Left lung (tissue), 10 donors: ENCODE measurements around the gene KCNG1. TPM values are rescaled to one million over a fixed set of nuclear protein-coding genes. Genes with fewer than 3 reads are reported as not detected.

Source experiments
- ATAC-seq: fragments of 200-7000 bp; cut with Tn5 transposase; one replicate; pipeline ENCODE4 v1.9.1; 2020; ENCODE audit warnings: moderate library complexity
- DNase-seq, 4 donors: peaks; one replicate each; pipeline ENCODE4 v3.0.0-alpha.2; 2013 to 2020
- H3K27ac ChIP-seq, 2 donors: fragments of 200-600 bp; sonication (generic) in 1 of 2; one replicate each; pipeline versions ENCODE4 v1.5.0 to v1.8.0; 2020 to 2021
- H3K27me3 ChIP-seq, 2 donors: fragments of 200-600 bp; sonication (generic) in 1 of 2; one replicate each; pipeline versions ENCODE4 v1.5.0 to v1.8.0; 2020 to 2021
- H3K36me3 ChIP-seq, 2 donors: fragments of 200-600 bp; sonication (generic) in 1 of 2; one replicate each; pipeline versions ENCODE4 v1.5.0 to v1.8.0; 2020 to 2021
- H3K4me1 ChIP-seq, 2 donors: fragments of 200-600 bp; one replicate each; pipeline ENCODE4 v1.8.0; 2021
- H3K4me3 ChIP-seq, 2 donors: fragments of 200-600 bp; sonication (generic) in 1 of 2; one replicate each; pipeline versions ENCODE4 v1.5.0 to v1.8.0; 2020 to 2021; ENCODE audit warnings: mild to moderate bottlenecking in 1 of 2
- H3K9me3 ChIP-seq, 2 donors: fragments of 200-600 bp; sonication (generic) in 1 of 2; one replicate each; pipeline versions ENCODE4 v1.5.0 to v1.8.0; 2020 to 2021
- CTCF ChIP-seq, 2 donors: fragments of 200-600 bp; sonication (generic) in 1 of 2; IDR thresholded peaks; one replicate each; pipeline versions ENCODE4 v1.5.0 to v1.8.0; 2021; ENCODE audit warnings: antibody characterized with exemption in 2 of 2
- intact Hi-C, 2 donors: fragments of 100-400 bp; cut with DNase I; formaldehyde crosslinking; loops; one replicate each; pipeline versions ENCODE4 v1.11.2 to v1.14.2; 2022
- polyA plus RNA-seq, 6 donors: library from polyadenylated mRNA; unstranded; fragments of 120-200 nt; gene quantifications; one replicate each; pipeline ENCODE4 v1.2.1, GENCODE V29; 2013; ENCODE audit not compliant: insufficient read length in 6 of 6
- total RNA-seq, 2 donors: library from RNA; stranded (reverse); fragmentation: NEBNext Ultra II Directional; extraction: Animal tissue kit (Norgen Biotek cat#: 25700); gene quantifications; one replicate each; pipeline ENCODE4 v1.2.1, GENCODE V29; 2021
- donor health status: DM: no; HTN: yes; CAD: no.
- donor health status: DM: no; HTN: no; CAD: no.

The KCNG1 gene
- total and polyA plus RNA-seq, 8 donors = 0.31 to 1.5 (median 0.62) TPM

- Histone ChIP-seq H3K36me3 (no peaks in the 10 kb centered on the region), H3K4me3 (no peak overlapping the region), H3K27ac (no peak overlapping the region), H3K4me1 (peaks cover 4 to 14% of the 10 kb centered on the region in 2 donors), H3K27me3 (peaks cover 40 to 100% of the 10 kb centered on the region in 2 donors), H3K9me3 (no peaks in the 10 kb centered on the region)
- ATAC-seq (no peak), DNase-seq (no peak)
- no peak for TF ChIP-seq CTCF (IDR thresholded peaks at IDR 0.05)
- intact Hi-C loops = no loop called here
Observed at GRCh38 chr20:51026269-51026668, 3.4 kb upstream of the KCNG1 start.

DNA sequence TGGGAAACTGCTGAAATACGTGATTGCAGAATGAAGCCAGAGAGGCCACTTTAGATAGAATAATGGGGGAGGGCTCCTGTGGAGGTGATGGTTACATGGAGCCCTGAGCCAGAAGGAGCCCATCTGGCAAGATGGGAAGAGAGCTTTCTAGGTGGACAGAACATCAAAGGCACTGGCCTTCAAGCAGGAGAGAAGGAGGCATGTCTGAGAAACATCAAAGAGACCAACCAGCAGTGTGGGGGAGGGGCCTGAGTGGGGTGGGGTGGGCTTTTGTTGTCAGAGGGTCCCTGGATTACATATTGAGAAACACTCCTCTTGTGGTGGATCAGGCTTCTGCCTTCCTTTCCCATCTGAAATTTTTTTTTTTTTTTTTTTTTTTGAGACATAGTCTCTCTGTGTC lies 1.9 kb upstream of the KCNG1 start:
- Histone ChIP-seq H3K36me3 (no peaks in the 10 kb centered on the region), H3K4me3 (no peak overlapping the region), H3K27ac (no peak overlapping the region), H3K4me1 (peaks cover 4 to 14% of the 10 kb centered on the region in 2 donors), H3K27me3 (peaks cover 41 to 100% of the 10 kb centered on the region in 2 donors), H3K9me3 (no peaks in the 10 kb centered on the region)
- TF ChIP-seq CTCF (IDR thresholded peaks at IDR 0.05) = no peak
- no peak for DNase-seq
- ATAC-seq = no peak
- intact Hi-C loops = no loop called here

DNA sequence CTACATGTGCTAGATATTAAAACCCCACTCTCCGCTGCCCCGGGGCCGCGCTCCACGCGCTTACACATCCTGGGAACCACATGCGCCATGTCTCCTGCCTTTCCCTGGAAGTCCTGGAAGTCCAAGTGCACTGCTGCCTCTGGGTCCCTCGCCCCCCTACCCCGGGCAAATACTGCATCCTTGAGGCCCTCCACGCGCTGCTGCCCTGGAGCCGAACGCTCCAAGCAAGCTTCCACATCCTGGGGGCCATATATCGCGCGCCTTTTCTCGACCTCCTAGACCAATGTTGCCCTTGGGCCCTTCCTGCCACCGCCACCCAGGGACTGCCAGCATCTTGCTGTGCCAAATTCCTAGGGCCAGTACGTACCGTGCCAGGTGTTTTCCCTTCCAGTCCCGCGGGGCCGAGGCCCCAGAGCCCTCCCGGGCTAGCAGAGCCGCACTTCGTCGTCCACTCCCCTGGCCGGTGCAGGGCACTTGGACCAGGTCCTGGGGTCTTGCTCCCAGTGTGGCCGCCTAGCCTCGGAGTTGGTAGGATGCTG lies 779 bp upstream of the KCNG1 start:
- TF ChIP-seq CTCF (IDR thresholded peaks at IDR 0.05) = no peak
- ATAC-seq = no peak
- Histone ChIP-seq H3K27ac (no peak overlapping the region), H3K4me3 (no peak overlapping the region), H3K4me1 (peaks cover 4 to 14% of the 10 kb centered on the region in 2 donors), H3K36me3 (no peaks in the 10 kb centered on the region), H3K27me3 (peaks cover 33 to 100% of the 10 kb centered on the region in 2 donors), H3K9me3 (no peaks in the 10 kb centered on the region)
- intact Hi-C loops = no loop called here
- no peak for DNase-seq

DNA sequence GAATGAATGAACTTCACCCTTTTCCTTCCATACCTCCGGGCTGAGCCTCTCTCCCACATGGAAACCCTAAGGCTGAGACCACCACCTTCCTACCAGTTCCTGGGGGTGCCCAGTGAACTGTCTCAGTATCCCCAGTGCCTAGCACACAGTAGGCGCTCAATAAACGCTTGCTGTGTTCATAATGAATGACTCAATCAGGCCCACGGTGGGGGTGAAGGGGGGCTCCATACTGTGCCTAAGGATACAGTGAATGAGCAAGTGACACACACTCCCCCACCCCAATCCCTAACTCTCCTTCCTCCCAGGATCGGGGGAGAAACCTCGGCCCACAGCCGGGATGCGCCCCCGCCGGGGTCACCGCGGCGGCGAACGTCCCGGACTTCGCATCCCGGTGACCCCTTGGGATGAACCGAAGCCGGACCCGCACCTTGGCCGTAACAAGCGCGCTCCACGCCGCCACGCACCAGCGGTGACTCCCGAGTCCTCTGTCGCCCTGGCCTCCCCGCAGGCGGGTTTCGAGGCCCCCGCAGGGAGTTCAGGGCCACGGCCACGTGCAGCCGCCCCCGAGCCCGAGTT lies 592 bp downstream of the KCNG1 start:
- peaks cover 4 to 14% of the 10 kb centered on the region in 2 donors for H3K4me1 ChIP-seq
- no peak for DNase-seq
- H3K36me3 ChIP-seq = no peaks in the 10 kb centered on the region
- intact Hi-C loops = no loop called here
- no peak for ATAC-seq
- H3K4me3 ChIP-seq = peak overlapping the region; percentile 24 to 39
- H3K27me3 ChIP-seq = peaks cover 33 to 88% of the 10 kb centered on the region in 2 donors
- H3K9me3 ChIP-seq = no peaks in the 10 kb centered on the region
- no peak for TF ChIP-seq CTCF (IDR thresholded peaks at IDR 0.05)
- no peak overlapping the region for H3K27ac ChIP-seq

DNA sequence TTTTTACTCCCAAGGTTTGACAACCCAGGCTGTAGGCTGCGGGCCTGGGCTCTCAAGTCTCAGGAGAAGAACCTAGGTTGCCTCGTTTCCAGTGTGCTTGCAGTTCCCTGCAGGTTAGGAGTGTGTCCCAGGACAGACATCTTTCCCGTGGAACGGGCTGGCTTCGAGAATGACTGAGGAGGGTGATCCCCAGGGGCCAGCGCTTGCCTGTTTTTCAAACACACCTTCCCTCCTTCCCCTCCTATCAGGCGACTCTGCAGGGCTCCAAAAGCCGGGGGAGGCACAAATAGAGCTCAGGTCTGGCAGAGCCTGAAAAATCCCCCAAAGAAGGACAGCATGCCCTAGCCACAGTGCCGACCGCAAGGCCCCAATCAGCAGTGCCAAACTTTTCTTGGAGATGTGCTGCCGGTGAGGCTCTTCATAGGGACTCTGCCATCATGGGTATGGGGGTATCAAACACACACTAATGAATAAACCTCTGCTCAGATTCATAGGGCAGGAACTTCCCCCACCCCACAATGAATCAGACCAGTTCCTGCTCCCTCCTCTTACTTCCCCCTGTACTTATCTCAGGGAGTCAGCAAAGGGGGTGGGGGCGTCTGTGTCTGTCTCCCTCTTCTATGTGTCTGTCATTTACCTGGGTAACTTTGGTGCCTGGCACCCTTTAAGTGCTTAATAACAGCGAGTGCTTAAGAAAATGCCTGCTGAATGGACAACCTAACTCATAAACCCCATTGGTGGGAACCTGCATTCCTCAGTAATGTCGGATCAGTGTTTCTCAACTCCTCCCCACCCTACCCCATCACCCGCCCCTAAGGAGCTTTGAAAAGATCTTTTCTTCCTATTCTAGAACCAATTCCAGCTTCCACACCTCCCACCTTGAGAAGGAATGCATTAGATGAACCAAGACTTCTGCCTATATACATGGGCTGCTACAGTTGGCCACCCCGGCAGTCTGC lies 1.6 kb downstream of the KCNG1 start:
- no peak for TF ChIP-seq CTCF (IDR thresholded peaks at IDR 0.05)
- Histone ChIP-seq H3K36me3 (no peaks in the 10 kb centered on the region), H3K4me1 (peaks cover 4 to 14% of the 10 kb centered on the region in 2 donors), H3K9me3 (no peaks in the 10 kb centered on the region), H3K4me3 (no peak overlapping the region), H3K27me3 (peaks cover 33 to 79% of the 10 kb centered on the region in 2 donors), H3K27ac (no peak overlapping the region)
- intact Hi-C loops = no loop called here
- DNase-seq (no peak), ATAC-seq (no peak)
